ENCODE data around the gene LRRC10B. TPM values are rescaled to one million over a fixed set of nuclear protein-coding genes. Genes with fewer than 3 reads are reported as not detected.

Gene LRRC10B
- total RNA-seq, 1 experiment from 2014 or later, result not detected

DNA sequence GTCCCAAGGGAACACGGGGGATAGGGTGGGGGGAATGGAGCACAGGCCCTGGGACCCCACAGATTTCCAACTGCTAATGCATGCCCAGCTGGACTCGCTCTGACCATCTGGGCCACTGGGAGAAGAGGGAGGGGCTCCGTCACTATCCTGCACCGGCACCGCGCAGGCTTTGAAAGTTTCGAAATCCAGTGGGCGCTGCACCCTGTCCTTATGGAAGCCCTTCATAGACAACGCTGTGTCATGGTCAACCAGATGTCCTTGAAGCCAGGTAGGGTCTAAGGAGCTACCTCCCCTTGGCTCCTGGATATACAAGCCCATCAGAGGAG lies 30.1 kb downstream of the LRRC10B start:
- in situ Hi-C loops (cut with HindIII; ENCODE audit: low pct_unique_long_range_greater_than_20kb, low sequenced_read_pairs), result no loop called here
- DNase-seq (ENCODE audit: low read depth), result no peak

DNA sequence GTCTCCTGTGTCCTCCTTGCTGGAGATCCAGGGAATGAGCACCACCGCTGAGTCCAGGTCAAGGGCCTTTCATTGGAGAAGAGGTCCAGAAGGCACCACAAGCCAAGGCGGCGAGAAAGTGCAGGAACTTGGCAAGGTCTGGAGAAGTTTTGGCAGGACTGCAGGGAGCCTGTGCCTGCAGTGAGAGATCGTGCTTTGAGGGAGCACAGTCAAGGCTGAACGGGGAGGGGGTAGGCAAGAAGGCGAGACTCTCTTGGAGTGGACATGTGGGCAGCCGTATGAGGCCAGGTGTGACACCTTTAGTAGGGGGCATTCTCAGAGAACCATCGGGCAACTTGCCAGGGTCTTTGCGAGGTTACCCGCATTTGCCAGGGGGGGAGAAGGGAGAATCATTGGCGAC lies 30.5 kb downstream of the LRRC10B start:
- DNase-seq (ENCODE audit: low read depth), result no peak
- in situ Hi-C loops (cut with HindIII; ENCODE audit: low pct_unique_long_range_greater_than_20kb, low sequenced_read_pairs), result no loop called here

DNA sequence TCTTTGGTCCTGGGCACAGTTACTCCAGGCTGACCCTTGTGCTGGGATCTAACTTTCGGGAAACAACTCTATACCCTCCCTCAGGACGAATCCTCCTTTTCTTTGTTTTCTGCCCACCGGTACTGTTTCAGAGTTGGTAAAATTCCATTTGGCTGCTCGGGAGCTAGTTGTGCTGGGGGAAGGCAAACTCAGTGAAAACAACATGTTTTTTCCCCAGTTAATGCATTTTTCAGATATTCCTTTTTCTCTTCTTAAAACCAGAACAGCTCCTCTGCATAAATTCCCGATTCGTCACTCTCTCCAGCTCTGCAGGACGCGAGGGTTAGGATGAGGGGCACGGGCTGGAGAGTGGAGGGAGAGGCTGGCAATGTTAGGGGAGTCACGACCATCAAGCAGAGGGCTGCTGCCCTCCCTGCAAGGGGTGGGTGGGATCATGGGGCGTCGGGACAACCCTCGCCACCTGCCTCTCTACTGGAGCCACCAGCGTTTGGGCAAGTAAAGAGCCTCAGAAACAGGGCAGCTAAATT lies 31.3 kb downstream of the LRRC10B start:
- no peak for DNase-seq (ENCODE audit: low read depth)
- in situ Hi-C loops (cut with HindIII; ENCODE audit: low pct_unique_long_range_greater_than_20kb, low sequenced_read_pairs), result no loop called here

DNA sequence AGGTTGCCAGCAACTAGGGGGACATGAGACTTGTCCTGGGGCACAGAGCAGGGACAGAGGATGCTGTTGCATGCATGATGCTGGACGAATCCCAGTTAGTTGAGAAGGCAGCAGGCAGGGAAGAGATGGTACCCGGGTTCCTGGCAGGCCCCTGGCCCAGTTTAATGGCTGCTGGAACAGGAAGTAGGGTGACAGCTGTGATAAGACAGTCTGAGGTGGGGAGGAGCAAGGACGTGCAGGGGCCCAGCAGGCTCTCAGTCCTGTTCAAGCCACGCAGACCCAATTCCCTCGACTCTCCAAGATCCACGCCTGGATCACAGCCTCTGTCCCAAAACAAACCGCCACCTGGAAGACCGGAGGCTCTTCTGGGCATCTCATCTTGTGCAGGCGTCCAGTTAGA lies 32.0 kb downstream of the LRRC10B start:
- in situ Hi-C loops (cut with HindIII; ENCODE audit: low pct_unique_long_range_greater_than_20kb, low sequenced_read_pairs), result no loop called here

DNA sequence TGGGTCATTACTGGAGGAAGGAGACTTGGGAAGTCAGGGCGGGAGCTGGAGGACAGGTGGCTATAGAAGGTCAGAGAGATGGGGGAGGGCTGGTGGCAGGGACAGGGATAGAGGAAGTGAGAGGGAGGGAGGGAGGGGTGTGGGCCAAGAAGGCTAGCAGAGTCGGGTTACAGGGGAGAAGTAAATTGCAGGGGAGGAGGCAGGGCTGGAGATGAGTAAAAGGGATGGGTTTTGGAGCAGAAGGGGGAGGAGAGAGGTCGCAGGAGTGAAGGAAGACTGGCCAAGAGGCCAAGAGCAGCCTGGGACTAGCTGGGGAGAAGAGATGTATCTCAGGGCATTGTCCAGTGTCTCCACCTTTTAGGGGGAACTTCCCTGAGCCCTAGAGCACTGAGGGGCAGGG lies 33.0 kb downstream of the LRRC10B start:
- in situ Hi-C loops (cut with HindIII; ENCODE audit: low pct_unique_long_range_greater_than_20kb, low sequenced_read_pairs), result no loop called here
- peak; percentile 22 for DNase-seq (ENCODE audit: low read depth)

More for the DNA sequence above, 32.0 kb downstream of the LRRC10B start:
- DNase-seq (ENCODE audit: low read depth), result no peak

DNA sequence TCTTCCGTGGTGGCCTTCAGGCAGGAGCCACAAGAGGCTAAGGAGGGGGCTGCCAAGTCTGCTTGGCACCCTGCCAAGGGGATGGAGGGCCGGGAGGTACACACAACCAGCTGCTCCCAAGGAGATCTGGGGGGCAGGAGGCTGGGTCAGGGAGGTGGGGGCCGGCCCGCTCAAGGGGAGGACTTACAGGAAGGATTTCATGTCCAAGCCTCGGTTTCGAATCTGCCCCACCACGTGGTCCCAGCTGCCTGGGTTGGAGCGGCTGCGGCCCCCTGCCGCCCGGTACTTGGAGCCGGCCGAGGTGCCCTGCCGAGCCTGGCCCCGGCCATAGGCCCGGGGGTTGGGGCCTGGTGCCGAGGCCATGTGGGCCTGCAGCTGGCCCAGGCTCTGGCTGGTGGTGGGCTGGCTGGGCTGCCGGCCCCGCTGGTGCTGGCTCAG lies 33.5 kb downstream of the LRRC10B start:
- in situ Hi-C loops (cut with HindIII; ENCODE audit: low pct_unique_long_range_greater_than_20kb, low sequenced_read_pairs), result no loop called here
- no peak for DNase-seq (ENCODE audit: low read depth)

DNA sequence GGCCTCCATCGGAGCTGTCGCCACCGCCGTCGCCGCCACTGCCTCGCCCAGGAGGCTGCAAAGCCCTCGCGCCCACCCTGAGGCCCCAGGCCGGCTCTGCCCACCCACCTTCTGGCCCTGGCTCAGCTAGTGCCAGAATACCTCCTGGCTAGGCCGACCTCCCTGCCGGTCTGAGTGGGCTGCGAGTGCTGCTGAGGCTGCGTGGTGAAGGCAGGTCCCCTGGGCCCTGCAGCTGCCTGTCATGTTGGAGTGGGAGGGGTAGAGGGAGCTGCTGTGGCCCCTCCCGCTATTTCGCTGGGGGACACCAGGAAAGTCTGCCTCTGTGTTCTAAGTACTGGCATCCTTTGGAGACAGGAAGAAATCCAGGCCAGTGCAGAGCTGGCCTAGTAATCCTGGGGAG lies 34.2 kb downstream of the LRRC10B start:
- in situ Hi-C loops (cut with HindIII; ENCODE audit: low pct_unique_long_range_greater_than_20kb, low sequenced_read_pairs), result no loop called here

DNA sequence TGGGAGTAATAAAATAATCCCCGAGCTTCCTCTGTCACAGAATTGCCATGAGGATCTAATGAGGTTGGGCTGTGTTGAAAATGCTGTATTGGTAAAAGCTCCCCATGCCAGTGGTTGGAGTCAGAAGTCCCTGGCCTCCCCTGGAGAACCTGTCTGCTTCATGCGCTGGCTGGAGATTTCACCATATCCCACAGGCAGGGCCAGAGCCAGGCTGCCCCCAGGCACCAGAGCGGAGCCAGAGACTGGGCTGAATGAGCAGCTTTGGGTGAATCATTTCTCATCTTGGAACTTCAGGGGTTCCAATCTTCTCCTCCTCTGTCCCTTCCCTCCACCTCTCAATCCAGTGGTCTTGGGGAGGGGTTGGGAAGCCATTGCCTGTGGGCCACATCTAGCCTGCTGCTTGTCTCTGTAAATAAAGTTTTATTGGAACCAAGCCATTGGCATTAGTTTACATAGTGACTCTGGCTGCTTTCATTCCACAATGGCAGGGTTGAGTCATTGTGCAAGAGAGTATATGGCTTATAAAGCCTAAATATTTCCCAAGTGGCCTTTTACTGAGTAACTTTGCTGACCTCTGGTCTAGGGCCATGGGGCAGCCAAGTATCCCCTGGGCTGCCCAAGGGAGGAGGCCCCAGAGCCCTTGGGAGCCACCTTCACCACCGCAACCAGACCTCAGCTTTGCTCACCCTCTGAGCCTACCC lies 35.2 kb downstream of the LRRC10B start:
- DNase-seq (ENCODE audit: low read depth), result no peak

More for the DNA sequence above, 34.2 kb downstream of the LRRC10B start:
- DNase-seq (ENCODE audit: low read depth), result no peak

DNA sequence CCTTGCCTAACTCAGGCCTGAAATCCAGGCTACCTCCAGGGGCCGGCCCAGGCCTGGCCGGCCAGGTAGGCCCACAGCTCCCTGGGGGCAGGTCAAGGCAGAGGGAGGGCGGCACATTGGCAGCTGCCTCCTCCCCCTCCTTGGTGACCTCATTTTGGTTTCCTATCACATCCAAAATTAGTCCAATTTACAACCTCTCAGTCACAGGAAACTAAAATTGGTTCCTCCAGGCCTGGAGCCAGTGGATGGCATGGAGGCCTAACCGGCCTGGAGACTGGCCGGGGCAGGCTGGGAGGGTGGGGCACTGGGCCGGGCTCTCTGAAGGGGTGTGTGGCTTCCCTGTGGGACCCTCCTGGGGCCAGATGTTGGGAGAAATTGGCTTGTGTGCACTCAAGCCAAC lies 35.9 kb downstream of the LRRC10B start:
- in situ Hi-C loops (cut with HindIII; ENCODE audit: low pct_unique_long_range_greater_than_20kb, low sequenced_read_pairs), result no loop called here
- DNase-seq (ENCODE audit: low read depth), result no peak

More for the DNA sequence above, 35.2 kb downstream of the LRRC10B start:
- in situ Hi-C loops (cut with HindIII; ENCODE audit: low pct_unique_long_range_greater_than_20kb, low sequenced_read_pairs), result no loop called here

DNA sequence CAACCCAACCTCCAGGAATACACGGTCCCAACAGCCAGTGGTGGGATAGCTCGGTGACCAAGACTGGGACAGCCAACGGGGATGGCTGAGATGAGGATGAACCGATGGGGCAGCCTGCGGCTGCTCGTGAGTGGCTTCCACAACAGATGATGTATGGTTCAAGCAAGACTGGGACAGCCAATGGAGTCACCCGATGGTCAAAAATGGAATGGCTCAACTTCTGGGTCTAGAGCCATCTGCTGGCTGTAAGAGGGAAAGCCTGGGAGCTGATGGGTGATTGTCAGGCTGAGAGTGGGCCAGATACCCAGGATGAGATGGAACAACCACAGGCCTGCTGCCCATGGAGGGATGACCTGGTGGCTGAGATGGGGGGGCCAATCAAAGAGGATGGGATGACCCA lies 36.8 kb downstream of the LRRC10B start:
- in situ Hi-C loops (cut with HindIII; ENCODE audit: low pct_unique_long_range_greater_than_20kb, low sequenced_read_pairs), result no loop called here
- no peak for DNase-seq (ENCODE audit: low read depth)

DNA sequence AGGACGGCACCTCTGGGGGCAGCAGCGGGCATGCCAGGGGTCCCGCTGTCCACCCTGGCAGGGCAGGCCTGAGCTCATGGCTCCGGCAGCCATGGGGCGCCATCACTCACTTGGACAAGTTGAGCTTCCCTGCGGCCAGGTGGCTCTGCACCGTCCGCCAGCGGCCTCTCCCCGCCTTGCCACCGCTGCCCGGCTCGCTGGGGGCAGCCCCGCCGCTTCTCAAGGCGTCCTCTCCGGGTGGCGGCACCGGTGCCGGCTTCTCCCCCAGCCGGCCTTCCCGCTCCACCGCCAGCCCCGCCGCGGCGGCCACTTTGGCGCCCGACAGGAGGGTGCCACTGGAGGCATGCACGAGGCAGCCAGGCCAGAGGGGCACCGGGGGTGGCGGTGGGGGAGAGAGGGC lies 37.4 kb downstream of the LRRC10B start:
- no peak for DNase-seq (ENCODE audit: low read depth)
- in situ Hi-C loops (cut with HindIII; ENCODE audit: low pct_unique_long_range_greater_than_20kb, low sequenced_read_pairs), result no loop called here

DNA sequence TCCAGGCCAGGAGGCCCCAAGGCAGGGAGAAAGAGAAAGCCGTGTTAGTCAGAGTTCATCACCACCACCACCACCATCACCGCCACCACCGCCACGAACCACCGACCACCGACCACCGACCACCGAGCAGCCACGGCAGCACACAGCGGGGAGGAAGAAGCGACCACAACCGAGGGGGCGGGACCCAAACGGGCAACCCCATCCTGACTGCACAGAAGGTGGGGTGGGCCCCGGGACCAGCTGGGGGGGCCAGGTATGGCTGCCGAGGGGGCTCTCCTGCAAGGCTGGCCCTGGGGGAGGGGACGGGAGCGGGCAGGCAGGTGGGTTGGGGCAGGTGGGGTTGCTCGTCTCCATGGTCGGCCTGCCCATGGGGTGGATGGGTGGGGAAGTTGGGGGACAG lies 38.1 kb downstream of the LRRC10B start:
- DNase-seq (ENCODE audit: low read depth), result no peak
- in situ Hi-C loops (cut with HindIII; ENCODE audit: low pct_unique_long_range_greater_than_20kb, low sequenced_read_pairs), result no loop called here

DNA sequence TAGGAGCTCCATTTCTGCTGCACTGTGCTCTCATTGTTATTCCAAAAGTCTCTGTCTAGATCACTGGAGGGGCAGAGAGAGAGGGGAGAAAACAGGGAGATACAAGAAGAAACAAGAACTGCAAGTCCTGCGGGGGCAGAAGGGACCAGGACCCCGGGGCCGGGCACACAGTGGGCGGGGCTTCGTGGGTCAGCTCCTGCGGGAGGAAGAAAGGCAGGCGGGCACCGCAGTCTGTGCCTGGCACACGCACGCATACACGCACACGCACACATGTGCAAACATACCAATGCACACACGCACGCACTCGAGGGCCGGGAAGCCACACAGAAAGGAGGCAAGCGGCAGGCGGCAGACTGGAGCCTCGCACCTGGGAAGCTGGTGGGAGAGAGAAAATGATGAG lies 38.7 kb downstream of the LRRC10B start:
- DNase-seq (ENCODE audit: low read depth), result no peak
- in situ Hi-C loops (cut with HindIII; ENCODE audit: low pct_unique_long_range_greater_than_20kb, low sequenced_read_pairs), result no loop called here

DNA sequence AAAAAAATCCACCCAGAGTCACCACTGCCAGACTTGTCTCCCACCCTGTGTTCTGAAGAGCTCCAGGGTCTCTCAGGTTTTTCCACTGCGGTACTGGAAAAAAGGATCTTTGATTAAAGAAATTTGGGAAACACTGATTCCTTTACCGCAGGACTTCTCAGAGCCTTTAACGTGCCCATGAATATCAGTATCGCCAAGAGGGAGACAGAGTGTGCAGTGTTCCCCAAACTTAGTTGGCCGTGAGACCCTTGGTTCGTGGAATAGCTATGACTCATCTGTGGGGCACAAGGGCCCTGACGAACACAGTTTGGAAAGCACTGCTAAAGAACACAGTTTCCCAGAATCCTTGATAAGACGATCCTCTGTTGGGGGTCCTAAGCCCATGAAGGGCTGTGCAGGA lies 40.6 kb downstream of the LRRC10B start:
- in situ Hi-C loops (cut with HindIII; ENCODE audit: low pct_unique_long_range_greater_than_20kb, low sequenced_read_pairs), result no loop called here
- no peak for DNase-seq (ENCODE audit: low read depth)

DNA sequence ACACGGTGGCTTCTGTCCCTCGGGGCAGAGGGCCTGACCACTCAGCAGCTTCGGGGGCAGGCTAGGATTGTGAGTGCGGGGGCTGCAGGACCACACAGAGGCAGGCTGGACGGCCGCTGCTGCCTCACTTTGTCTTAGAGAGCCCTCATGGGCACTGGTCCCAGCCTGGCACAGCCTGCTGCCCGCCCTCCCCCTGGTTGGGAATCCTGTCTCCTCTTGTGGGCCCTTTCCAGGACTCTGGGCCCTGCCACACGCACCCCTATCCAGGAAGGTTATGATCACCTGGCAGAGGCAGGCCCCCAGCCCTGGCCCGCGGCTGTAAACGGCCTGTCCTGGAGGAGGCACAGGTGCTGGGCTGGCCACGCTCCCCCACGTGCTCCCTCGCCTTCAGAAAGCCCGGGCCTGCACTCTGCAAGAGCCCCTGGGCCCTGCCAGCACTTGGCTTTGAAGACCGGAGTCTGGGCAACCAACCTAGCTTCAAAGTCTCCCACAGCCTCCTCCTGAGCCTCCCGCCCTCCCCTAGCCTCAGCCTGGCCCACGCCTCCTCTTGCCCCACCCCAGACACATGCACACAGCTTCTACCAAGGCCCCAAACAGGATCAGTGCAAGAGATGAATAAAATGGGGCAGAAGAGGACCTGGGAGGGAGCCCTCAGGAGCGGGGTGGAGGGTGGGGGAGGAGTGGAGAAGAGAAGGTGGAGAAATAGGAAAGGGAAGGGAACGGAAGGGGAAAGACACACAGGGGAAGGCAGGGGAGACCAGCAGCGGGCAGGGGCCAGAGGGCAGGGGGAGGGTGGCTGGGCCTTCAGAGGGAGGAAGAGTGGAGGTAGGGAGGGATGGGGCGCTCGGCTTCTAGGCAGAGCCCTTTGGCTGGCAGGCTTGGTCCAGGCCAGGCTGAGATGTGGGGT lies 41.4 kb downstream of the LRRC10B start:
- in situ Hi-C loops (cut with HindIII; ENCODE audit: low pct_unique_long_range_greater_than_20kb, low sequenced_read_pairs), result no loop called here
- no peak for DNase-seq (ENCODE audit: low read depth)

DNA sequence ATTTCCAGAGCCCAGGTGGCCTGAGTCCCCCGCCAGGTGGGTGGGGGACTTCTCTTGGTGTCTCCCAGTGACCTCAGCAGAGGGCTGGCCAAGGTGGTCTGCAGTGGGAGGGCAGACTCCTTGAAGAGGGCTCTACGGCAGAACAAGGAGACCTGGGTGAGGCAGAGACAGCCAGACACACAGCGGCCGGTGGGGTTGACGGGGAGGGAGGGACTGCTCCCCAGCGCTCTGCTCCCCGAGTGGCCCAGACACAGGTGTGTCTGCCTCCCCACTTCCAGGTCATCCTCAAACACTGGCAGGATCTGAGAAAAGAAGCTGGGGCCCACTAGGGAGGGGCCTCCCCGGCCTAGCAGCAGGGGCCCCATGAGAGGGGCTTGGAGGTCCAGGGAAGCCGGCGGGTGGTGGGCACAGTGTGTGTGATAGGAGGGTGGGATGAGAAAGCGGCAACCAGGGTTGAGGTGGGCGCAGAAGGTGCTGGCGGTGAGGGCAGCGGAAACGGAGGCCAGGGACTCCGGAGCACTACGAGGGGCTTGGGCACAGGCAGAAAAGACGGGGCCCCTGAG lies 42.2 kb downstream of the LRRC10B start:
- in situ Hi-C loops (cut with HindIII; ENCODE audit: low pct_unique_long_range_greater_than_20kb, low sequenced_read_pairs), result no loop called here
- no peak for DNase-seq (ENCODE audit: low read depth)

DNA sequence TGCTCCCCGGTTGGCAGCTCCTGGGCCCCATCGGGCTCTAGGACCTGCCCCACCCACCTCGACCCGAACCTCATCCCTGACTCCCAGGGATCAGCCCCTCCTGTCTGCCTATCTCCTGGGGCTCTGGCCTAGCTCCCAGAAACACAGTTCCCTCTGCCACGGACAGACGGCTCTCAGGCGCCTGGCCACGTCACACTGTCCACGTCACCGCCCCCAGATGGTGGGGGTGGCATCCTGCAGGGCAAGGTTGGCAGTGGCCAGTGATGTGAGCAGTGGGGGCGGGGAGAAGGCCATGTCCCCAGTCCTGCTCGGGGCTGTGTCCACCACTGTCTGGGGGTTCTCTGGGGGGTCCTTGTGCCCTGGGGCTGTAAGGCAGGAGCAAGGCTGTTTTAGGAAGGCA lies 43.1 kb downstream of the LRRC10B start:
- in situ Hi-C loops (cut with HindIII; ENCODE audit: low pct_unique_long_range_greater_than_20kb, low sequenced_read_pairs), result no loop called here
- no peak for DNase-seq (ENCODE audit: low read depth)

DNA sequence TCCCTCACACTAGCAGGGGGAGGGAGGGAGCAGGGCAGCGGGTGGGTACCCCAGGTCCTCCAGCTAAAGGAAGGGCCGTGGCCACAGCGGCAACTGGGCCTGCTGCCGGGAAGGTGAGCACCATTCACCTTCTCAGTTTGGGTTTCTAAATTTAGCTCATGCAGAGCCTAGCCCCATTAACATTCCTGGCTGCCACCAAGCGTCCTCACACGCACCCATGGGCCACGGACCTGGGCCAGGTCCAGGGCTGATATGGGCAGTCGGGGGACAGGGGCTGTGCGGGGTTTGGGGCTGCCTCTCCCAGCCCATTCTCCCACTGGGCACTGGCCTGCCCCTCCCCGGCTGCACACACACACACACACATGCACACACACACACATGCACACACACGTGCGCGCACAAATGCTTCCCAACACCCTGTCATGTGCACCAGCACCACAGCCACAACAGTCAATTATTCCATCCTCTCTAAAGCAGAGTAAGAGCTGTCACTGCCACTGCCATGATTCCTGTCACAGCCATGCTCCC lies 43.6 kb downstream of the LRRC10B start:
- DNase-seq (ENCODE audit: low read depth), result no peak
- in situ Hi-C loops (cut with HindIII; ENCODE audit: low pct_unique_long_range_greater_than_20kb, low sequenced_read_pairs), result no loop called here
